ENCODE results near the gene RASGRP2. TPM values are rescaled to one million over a fixed set of nuclear protein-coding genes. Genes with fewer than 3 reads are reported as not detected.

The RASGRP2 gene
- total RNA-seq, 1 experiment from 2014 or later: 26.9 TPM

DNA sequence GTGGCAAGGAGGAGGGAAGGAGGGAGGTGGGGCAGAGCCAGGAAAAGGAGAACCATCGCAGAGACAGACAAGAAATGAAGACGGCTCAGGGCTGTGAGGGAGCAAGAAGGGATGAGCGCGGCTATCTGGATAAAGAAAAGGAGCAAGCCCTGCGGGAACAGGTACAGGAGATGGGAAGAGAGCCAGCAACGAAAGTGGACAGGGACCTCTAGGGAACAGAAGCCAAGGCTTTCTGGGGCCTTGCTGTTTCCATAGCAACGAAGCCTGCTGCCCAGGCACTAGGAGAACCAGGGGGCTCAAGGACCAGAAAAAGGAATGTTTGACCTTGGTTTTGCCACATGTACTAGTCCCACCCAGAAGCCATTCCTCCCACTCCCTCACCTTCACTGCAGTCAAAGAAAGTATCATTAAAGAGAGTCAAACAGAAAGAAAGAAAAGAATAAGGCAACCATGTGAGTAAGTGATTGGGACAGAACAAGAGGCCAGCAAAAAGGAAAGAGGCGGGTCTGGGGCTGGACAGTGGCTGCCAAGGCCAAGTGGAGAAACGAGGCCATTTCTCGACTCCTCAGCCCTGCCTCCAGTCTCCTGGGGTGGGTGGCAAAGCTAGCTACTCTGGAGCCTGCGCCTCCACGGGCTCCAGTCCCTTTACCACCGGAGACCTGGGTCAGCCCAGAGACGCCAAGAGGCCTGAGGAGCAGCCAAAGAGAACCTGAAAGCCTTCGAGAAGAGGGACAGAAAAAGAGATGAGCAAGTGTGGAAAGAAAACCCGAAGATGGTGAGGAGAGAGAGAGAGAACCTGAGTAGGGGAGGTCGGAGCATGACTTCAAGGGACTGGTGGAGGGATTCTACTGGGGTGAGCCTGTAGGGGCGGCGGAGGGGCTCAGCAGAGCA is 56.1 kb downstream of the RASGRP2 start:
- H2BK5ac ChIP-seq (ENCODE audit: insufficient read length, low read length): no peak overlapping the region
- no peaks in the 10 kb centered on the region for H3K9me3 ChIP-seq (ENCODE audit: control insufficient read depth, low read depth, low read length)
- H3K14ac ChIP-seq (ENCODE audit: insufficient read depth, low read length): no peak overlapping the region
- H3K36me3 Mint-ChIP-seq (ENCODE audit: insufficient read depth in 1 of 3, low read depth in 3 of 3): no peaks in the 10 kb centered on the region
- H3K79me1 ChIP-seq (ENCODE audit: insufficient read depth, low read depth, low read length, poor library complexity, severe bottlenecking): no peaks in the 10 kb centered on the region
- no peak overlapping the region for H3K18ac ChIP-seq (ENCODE audit: insufficient read length, low read depth, low read length)
- no peak overlapping the region for H4K91ac ChIP-seq (ENCODE audit: insufficient read length, low read depth, low read length)
- no peaks in the 10 kb centered on the region for H3K9me3 Mint-ChIP-seq
- no peaks in the 10 kb centered on the region for H3K79me2 ChIP-seq (ENCODE audit: insufficient read depth, low read length)
- peak overlapping the region; percentile 69 for H3K4me2 ChIP-seq (ENCODE audit: insufficient read depth, insufficient read length, low read length)
- peaks cover 2% of the 10 kb centered on the region for H3K23me2 ChIP-seq (ENCODE audit: insufficient read length, low read depth, low read length, poor library complexity, severe bottlenecking)
- H3K27ac ChIP-seq (ENCODE audit: insufficient read length, low read depth, low read length): no peak overlapping the region
- TF ChIP-seq CTCF (conservative IDR thresholded peaks at IDR 0.05): no peak
- no peaks in the 10 kb centered on the region for H4K20me1 ChIP-seq (ENCODE audit: control insufficient read depth, insufficient read depth, insufficient read length)
- no CpG with 5 or more reads among the region's 19 CpGs for WGBS (ENCODE audit: extremely low coverage, insufficient read length, low lambda C conversion rate)
- H3T11ph ChIP-seq (ENCODE audit: low read length): no peak overlapping the region
- no peak overlapping the region; the same call in 1 of the 2 replicates for H3K4ac ChIP-seq (ENCODE audit: low read depth, low read length)
- no peak overlapping the region for H3K9ac ChIP-seq (ENCODE audit: extremely low read depth, insufficient read length, low read length)
- H3K56ac ChIP-seq (ENCODE audit: insufficient read length, low read depth, low read length): no peak overlapping the region
- no peak overlapping the region; the same call in 1 of the 2 replicates for H2BK15ac ChIP-seq (ENCODE audit: low read depth, low read length)
- H3K27me3 ChIP-seq (ENCODE audit: insufficient read depth, low read length): no peaks in the 10 kb centered on the region
- no peak overlapping the region for H4K5ac ChIP-seq (ENCODE audit: insufficient read length, low read depth, low read length)
- no peak overlapping the region for H2BK120ac ChIP-seq (ENCODE audit: low read depth, low read length, poor library complexity, severe bottlenecking)
- H3K4me1 Mint-ChIP-seq: peaks cover 14 to 25% of the 10 kb centered on the region in 2 experiments
- peak overlapping the region in 1 of 3 experiments; percentile 95; a peak in 1 of 7 replicates for H3K27ac Mint-ChIP-seq
- no peaks in the 10 kb centered on the region for H3K4me1 ChIP-seq (ENCODE audit: insufficient read depth, low read length)
- peaks cover 61% of the 10 kb centered on the region for H3K27me3 Mint-ChIP-seq (ENCODE audit: low read depth)
- H2AFZ ChIP-seq (ENCODE audit: low read length): no peak overlapping the region
- H2BK20ac ChIP-seq (ENCODE audit: low read depth, low read length, poor library complexity, severe bottlenecking): no peak overlapping the region
- no peak overlapping the region for H3K23ac ChIP-seq (ENCODE audit: insufficient read length, low read depth, low read length)
- DNase-seq: peak; percentile 40
- H4K8ac ChIP-seq (replicated peaks; ENCODE audit: insufficient read length, low read depth, low read length): no peak overlapping the region
- H2BK12ac ChIP-seq (ENCODE audit: insufficient read length, low read depth, low read length): no peak overlapping the region
- no peak overlapping the region for H2AK5ac ChIP-seq (ENCODE audit: insufficient read length, low read length)
- peak overlapping the region; percentile 86 to 88; a peak in 4 of 5 replicates for H3K4me3 Mint-ChIP-seq
